ENCODE data around the gene KIF3A.
A peak's percentile ranks its signal among the peaks of the same experiment; 100 is the strongest.

Gene KIF3A

DNA sequence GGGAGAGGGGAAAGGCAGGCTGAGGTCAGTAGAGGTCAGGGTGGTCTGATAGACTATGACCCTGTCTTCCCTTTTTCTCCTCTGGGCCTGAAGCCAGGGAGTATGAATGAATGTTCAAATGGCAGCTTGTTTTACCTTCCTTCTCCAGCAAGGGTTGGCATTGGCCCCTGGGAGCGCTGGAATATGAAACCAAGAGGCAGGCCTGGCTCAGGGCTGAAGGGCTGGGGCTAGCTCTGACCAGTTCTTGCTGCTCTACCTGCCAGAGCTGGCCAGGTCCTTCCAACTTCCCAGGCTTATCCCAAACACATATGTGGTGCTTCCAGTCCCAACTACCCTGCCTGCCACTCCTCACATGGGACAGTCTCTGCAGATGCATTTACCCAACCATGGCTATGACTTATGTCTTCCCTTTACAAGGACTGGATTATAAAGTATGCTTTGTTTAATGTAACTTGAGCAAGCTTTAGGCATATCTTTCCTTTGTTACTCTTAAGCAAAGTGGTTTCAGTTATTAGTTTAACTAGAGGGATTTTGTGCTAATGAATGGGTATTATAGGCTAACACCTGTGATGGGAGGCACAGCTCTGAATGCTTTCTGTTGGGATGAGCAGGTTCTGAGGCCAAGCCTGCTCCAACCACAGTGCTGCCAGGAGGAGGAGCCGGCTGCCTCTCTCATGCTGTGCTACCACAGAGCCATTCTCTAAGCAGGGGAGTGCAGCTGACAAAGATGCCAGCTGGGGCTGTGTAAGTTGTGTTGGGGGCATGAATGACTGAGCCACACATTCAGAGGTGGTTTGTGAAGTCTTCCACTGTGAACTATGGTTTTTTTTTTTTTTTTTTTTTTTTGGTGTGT is 16.0 kb upstream of the KIF3A start:
- no peak for DNase-seq

DNA sequence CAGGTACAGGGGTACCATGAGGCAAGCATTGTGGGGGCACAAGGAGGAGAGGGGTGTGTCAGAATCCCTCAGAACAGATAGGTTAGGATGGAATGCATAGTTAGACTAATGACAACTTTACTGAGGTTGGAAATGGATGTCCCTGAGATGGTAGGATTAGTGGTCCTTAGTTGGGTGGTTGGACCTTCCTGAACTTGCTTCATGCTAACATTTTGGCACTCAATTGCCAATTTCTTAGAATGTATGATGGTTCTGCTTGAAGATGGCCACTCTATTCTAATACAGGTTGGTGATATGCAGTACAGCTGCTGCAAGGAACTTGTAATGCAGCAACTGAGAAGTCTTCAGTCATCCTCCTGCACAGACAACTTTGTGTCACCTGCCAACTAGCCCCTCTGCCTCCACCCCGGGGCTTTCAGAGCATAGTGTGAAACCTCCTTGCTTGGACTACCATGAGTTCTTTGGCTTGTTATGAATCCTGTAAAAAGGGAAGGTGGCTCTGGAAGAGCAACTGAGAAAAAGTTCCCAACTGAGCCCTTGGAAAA is 15.3 kb upstream of the KIF3A start:
- DNase-seq: no peak

DNA sequence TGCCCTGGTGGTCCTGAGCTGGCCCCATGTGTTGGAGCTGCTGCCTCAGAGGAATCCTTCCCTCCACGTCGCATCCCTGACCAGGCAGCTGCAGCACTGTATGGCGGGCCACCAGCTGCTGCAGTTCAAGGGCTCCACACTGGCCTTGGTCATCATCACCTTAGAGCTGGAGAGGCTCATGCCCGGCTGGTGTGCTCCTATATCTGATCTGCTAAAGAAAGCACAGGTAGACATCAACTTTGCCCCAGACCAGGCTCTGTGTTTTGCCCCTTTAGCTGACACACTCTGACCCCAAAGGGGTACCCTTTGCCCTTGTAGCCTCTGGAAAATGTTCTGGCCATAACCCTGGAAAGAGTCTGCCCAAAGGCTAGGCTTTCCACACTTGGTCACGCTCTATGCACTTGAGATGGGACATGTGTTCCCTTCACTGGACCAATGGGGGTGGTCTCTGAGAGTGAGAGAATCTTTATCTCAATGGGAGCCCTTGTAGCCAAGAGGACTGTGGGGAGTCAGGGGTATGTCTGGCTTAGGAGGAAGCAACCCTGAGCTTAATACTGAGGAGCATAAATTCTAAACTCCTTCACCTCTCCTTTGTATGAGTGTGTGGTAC is 14.7 kb upstream of the KIF3A start:
- DNase-seq: no peak

DNA sequence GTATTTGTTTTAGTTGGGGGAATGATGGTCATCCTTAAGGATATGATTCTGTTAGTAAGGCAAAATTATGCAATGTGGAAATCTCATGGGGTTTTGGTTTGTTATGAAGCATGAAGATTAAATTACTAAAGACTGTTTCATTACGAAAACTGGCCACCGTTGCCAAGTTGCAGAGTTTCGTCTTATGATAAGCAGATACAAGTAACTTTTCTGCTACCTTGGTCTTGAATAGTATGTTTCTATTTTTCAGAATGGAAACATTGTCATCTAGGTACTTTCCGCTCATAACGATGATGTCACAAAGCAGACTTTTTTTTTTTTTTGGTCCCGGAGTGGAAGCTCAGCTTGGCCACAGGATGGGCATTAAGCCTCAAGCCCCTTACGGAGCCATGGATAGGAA is 14.1 kb upstream of the KIF3A start:
- peak; percentile 28 for DNase-seq

DNA sequence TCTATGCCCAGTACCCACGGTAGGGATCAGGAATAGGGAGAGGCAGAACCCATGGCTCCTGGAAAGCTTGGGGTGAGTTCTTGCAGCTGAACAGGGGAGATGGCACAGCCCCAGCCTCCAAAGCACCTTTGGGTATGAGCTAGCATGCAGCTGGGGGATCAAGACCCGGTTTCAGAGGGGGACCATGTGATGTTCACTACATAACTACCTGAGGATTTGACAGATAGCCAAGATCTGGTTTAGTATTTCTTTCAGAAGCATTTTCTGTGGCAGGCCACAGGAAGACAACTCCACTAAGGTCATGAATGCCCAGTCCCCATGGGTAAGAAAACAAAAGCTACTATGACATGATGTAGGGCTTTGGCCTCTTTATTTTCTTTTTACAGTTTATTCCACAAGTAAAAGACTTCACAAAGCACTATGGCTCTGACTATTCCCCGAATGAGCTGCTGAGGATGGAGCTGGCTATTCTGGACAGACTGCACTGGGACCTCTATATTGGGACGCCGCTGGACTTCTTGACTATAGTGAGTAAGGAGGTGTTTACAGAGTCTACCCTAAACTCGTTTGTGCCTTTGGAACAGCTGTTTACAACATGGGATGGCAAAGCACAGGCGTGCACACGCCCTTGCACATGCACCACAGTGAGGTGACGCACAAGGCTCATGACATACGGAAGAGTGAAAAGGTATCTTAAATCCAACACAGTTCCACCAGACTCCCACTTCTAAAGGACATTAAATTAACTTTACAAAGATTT is 13.3 kb upstream of the KIF3A start:
- no peak for DNase-seq

DNA sequence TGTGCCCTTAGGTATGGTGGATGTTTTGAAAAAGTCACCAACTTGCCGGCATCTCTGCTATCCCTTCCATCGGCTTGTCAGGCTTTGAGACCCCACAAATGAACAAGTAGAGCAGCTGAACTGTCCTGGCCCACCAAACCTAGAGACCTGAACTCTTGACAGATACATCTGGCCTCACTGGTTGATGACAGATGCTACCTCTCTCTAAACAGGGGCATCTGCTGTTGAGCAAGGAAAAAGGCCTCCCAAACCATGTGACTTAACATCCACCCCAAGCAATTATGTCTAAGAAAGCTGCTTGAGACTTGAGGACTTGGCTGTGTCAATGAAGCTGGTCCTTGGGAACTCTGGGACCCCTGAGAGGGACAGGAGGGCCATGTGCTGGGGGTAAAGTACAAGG is 12.2 kb upstream of the KIF3A start:
- no peak for DNase-seq

DNA sequence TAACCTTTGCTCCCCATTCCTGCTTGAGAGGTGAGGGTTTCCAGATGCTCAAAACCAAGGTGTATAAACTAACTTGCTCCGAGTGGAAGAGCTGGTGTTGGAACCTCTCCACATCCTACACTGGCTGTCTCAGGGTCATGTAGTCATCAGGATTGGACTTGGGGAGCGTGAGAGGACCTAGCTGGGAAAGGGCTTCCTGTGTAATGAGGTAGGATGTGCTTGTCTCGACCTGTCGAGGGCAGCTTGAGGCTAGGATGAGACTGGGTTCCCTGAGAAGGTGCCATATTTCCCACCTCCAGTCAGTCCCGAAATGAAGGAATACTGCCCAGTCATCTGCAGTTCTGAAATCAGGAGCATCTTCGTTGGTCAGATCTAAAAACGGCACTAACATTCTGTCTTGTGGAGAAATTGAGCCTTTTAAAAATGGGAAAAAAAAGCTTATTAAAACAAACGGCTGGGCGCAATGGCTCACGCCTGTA is 11.2 kb upstream of the KIF3A start:
- DNase-seq: no peak

DNA sequence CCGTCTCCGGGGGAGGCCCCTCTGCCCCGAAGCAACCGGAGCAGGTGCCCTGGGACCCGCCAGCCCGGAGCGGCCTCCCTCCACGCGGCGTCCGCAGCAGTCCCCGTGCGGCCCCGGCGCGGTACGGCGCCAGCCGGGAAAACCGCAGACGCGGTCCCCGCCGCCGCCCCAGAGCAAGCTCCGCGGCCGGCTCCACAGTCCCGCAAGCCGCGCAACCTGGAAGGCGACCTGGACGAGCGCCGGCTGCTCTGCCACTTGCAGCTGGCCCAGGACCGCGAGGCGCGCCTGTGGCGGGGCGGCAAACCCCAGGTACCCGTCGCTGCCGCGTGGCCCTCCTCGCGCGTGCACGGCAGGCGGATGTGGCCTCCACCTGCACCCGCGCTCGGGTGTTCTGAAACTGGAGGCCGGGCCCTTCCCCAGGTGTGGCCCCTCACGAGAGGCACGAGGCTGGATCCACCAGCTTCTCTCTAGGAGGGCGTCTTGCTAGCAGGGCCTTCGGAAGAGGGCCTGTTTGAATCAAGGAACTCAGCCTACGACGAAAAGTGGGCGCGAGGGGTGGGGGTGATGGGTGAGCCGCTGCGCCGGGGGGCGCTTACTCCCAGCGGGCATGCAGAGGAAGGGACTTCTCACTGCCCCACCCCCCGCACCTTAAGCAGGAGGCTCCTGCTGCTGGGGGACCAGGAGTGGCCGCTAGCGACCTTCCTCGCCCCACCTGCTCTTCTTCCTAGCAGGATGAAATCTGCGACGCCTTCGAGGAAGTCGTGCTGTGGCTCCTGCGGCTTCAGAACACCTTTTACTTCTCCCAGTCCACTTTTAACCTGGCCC is 10.5 kb upstream of the KIF3A start:
- DNase-seq: peak; percentile 60

DNA sequence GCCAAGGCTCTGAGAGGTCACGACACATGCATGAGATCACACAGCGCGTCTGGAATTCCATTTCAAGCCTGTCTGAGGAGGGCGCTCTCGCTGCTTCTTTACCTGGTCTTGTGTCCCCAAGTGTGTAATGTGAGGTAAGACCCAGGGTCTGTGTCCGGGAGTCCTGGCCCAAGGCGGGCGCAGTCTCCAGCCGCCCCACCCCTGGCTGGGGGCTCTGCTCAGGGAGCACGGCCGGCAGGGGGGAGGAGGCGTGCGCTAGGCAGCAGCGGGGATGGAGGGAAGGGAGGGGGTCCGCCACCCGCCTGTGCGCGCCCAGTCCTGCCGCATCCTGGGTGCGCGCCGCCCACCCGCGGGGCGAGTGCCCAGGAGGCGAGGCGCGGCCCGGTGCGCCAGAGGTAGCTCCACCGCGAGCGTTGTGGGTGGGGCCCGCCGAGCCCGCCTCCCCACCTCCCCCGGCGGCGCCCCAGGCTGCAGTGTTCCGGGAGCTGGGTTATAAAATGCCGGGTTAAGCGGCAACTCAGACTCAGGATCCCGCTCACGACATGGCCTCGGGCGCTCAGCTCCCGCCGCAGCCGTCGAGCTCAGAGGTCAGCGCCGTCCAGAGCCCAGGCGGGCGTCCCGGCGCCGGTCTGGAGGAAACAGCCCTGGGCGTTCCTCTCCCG is 9.7 kb upstream of the KIF3A start, which contains the start of gene CCNI2:
Gene CCNI2 (plus strand): TSS at position 473 of the 662 bp plus-strand sequence. CDS start 70 bp downstream, at position 543.
- DNase-seq: peak; percentile 72

DNA sequence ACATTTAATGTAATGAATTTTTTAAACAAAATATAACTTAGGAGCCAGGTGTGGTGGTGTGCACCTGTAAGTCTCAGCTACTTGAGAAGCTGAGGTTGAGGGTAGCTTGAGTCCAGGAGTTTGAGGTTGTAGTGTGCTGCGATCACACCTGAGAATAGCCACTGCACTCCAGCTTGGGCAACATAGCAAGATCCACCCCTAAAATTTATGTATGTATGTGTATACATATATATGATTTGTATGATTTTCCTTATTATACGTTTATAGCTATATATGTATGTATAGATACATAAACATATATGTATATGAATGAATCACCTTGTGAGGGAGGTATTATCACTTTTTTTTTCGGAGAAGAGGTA is 9.2 kb upstream of the KIF3A start:
- no peak for DNase-seq

DNA sequence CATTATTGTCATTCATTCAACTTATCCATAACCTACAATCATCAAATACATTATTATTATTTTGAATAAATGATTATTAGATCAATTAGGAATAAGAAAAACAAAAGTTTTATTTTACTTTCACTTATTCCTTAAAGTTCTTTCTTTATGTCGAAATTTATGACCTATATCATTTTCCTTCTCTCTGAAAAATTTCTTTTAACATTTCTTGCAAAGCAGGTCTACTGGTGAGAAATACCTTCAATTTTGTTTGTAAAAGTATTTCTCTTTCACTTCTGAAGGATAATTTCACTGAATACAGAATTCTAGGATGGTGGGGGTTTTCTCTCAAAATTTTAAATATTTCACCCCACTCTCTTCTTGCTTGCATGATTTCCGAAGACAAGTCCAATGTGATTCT is 7.3 kb upstream of the KIF3A start:
- DNase-seq: no peak

DNA sequence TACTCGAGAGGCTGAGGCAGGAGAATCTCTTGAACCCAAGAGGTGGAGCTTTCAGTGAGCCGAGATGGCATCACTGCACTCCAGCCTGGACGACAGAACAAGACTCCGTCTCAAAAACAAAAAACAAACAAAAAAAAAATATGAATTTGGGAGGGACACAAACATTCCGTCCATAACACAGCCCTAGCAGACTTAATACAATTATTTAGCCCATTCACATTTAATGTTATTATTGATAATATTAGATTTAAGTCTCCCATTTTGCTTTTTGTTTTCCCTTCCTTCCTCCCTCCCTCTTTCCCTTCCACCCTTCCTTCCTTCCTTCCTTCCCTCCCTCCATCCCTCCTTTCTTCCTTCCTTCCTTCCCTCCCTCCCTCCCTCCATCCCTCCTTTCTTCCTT is 5.3 kb upstream of the KIF3A start:
- no peak for DNase-seq

DNA sequence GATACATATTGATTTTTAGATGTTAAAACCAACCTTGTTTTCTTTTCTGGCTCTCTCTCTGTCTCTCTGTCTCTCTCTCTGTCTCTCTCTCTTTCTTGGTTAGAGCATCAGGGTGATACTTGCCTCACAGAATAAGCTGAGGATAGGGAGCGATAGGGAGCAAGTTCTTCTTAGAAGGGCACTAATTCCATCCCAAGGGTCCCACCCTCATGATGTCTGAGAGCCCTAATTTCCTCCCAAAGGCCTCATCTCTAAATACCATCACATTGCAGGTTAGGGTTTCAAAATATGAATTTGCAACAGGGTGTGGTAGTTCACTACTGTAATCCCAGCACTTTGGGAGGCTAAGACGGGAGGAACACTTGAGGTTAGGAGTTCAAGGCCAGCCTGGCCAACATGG is 4.8 kb upstream of the KIF3A start:
- DNase-seq: no peak

DNA sequence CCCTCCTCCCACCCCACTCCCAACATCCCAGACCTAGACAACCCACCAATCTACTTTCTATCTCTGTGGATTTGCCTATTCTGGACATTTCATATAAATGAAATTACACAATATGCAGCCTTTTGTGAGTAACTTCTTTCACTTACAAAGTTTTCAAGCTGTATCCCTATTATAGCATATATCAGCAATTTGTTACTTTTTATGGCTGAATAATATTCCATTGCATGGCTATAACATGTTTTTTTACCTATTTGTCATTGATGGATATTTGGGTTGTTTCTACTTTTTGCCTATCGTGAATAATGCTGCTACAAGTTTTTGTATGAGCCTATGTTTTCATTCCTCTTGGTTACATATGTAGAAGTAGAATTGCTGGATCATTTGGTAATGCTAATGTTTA is 1.9 kb upstream of the KIF3A start:
- no peak for DNase-seq

DNA sequence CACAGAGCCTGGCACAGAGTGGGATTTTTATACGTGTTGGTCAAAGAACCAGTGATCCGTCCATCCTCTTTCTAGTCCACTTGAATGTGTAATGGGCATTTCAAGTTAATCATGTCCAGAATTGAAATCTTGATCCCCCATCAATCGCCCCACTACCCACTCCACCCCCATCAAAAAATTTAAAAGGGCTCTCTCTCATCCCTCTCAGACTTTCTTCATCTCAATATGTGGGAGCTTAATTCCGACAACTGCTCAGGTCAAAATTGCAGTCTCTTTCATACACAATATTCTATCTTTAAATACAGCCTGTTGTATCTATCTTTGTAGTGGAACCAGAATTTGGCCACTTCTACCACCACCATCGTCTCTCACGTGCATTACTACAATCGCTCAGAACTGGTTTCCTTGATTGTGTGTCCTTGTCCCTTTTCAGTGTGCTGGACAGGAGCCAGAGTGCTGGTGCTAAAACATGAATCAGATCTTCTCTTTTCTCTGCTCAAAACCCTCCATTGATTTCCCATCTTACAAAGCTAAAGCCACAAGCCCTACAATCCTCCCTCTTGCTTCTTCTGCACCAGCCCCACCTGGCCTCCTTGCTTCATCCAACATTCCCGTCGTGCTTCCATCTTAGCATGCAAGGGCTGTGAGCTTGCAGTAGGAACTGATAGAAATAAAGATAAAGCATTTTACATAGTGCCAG is 786 bp upstream of the KIF3A start:
- DNase-seq: no peak

DNA sequence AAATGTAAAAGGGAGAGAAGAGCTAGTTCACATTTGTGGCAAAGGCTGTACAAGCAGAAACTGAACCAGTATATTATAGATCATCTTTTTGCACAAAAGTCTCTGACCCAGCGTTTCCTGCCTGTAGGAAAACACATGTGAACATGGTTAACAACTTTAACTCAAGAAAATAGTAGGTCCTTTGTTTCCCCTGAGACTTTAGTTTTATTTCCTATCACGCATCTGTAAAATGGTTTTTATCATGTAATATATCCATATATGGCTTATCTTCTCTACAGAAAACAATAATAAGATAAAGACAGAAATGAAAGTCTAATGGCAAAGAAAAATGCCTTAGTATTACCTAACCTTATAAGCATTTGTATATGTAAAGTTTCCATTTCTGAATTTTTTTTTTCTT is 2.7 kb downstream of the KIF3A start:
- DNase-seq: no peak

DNA sequence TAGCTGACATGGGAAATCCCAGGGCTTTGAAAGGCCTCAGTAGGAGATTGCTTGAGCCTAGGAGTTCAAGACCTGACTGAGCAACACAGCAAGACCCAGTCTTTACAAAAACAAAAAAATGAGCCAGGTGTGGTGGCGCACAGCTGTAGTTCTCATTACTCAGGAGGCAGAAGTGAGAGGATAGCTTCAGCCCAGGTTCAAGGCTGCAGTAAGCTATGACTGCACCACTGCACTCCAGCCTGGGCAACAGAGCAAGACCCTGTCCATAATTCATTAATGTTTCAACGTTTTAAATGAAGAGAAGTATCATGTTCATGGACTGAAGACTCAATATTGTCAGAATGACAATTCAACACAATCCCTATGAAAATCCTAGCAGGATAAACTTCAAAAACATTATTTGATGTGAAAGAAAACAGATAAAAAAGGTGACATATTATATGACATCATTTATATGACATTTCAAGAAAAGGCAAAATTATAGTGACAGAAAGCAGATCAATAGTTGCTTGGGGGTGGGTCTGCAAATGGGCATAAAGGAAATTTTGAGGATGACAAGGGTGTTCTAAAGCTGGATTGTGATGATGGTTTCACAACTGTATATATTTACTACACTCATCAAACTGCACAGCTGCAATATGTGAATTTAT is 3.7 kb downstream of the KIF3A start:
- no peak for DNase-seq

DNA sequence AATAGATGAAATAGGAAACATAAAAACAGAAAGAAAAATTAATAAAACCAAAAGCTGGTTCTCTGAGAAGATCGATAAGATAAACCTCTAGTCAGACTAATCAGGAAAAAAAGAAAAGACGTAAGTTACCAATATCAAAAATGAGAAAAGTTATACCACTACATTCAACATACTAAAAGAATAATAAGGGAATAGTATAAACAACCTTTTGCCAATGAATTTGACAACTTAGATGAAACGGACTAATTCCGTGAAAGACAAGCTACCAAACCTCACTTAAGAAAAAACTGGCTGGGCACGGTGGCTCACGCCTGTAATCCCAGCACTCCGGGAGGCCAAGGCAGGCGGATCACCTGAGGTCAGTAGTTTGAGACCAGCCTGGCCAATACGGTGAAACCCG is 7.5 kb downstream of the KIF3A start:
- no peak for DNase-seq

DNA sequence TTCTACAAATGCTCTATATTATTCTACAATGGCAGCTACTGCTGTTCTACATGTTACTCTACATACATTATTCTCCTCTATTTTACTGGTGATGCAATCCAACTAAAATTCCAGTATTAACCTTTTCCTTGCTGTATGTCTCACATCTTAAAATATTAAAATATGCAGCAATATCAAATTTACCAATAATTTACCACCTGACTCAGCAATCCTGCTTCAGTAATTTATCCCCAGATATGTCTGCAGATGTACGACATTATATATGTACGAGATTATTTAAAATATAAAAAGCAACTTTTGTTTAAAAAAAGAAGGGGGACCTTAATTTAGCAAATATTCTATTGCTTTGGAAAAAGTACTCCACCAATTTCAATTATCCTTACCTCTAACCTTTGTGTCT is 11.6 kb downstream of the KIF3A start:
- DNase-seq: no peak

DNA sequence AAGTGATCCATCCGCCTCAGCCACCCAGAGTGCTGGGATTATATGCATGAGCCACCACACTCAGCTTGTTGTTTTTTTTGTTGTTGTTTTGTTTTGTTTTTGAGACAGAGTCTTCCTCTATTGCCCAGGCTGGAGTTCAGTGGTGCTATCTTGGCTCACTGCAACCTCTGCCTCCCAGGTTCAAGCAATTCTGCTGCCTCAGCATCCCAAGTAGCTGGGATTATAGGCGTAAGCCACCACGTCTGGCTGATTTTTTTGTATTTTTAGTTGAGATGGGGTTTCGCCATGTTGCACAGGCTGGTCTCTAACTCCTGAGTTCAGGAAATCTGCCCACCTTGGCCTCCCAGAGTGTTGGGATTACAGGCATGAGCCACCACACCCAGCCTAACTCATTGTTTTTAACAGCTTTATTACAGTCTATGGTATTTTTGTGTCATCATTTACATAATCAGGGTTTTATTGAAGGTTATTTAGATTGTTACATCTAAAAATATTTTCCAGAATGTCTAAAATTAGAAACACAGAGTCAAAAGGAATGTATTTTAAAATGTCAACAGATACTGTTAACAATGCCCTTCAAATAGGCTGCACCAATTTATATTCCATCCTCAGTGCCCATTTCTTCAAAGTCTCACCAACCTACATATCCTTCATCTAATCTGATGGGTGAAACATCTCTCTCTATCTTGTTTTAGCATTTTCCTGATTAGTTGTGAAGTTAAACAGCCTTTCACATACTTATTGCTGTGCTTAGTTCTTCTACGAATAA is 18.6 kb downstream of the KIF3A start:
- no peak for DNase-seq
